Endothelial cell of umbilical vein (primary cell): ENCODE data around the gene ZFPM1. TPM values are rescaled to one million over a fixed set of nuclear protein-coding genes. Genes with fewer than 3 reads are reported as not detected.

Experiments used
- BruUV-seq: library from RNA; stranded (reverse); fragments of 400-500 nt; replicated peaks from 2 replicates; lab custom pipeline; 2021; lab: Mats Ljungman, UMichigan
- CTCF ChIA-PET: fragments of 300-600, 350-600 bp; sonication (Branson Sonifier 250); formaldehyde crosslinking; loops from one replicate; lab custom pipeline; 2021; ENCODE audit warnings: antibody characterized with exemption, inconsistent platforms; lab: Charles Lee
- POLR2A ChIA-PET: fragments of 300-600, 350-600 bp; sonication (Branson Sonifier 250); formaldehyde crosslinking; loops from one replicate; lab custom pipeline; 2021; ENCODE audit warnings: antibody characterized with exemption, inconsistent platforms; lab: Charles Lee
- DNase-seq: peaks from one replicate; pipeline ENCODE4 v3.0.0-alpha.2; 2011; ENCODE audit warnings: low read depth, low spot score
- FAIRE-seq: peaks from 2 replicates; lab custom pipeline; 2011; peaks lifted over from hg19 to GRCh38; lab: Jason Lieb, UNC
- H2AFZ ChIP-seq: 2 replicates; pipeline ENCODE4 v1.6.0; 2012; ENCODE audit warnings: low read depth, low read length, control low read depth, inconsistent platforms
- H3K27ac ChIP-seq: 2 replicates; pipeline ENCODE4 v1.5.1; 2011; ENCODE audit warnings: low read depth, mild to moderate bottlenecking, control low read depth, low read length, moderate library complexity; ENCODE audit not compliant: insufficient read depth
- H3K27me3 ChIP-seq, 2 experiments: 2 replicates each; pipeline versions ENCODE4 v1.6.0 to v1.6.1; 2011; ENCODE audit warnings: low read length in 2 of 2, mixed read lengths in 1 of 2; ENCODE audit not compliant: control insufficient read depth in 2 of 2, insufficient read depth in 2 of 2
- H3K36me3 ChIP-seq, 2 experiments: 2 replicates in 1 of 2; 3 replicates in 1 of 2; pipeline ENCODE4 v1.5.1; 2011; ENCODE audit warnings: low read length in 2 of 2, mild to moderate bottlenecking in 1 of 2, moderate library complexity in 1 of 2; ENCODE audit not compliant: control insufficient read depth in 2 of 2, insufficient read depth in 2 of 2; ENCODE audit errors: extremely low read depth in 1 of 2
- H3K4me1 ChIP-seq: 3 replicates; pipeline ENCODE4 v1.5.1; 2011; ENCODE audit warnings: mild to moderate bottlenecking, low read length; ENCODE audit not compliant: control insufficient read depth, insufficient read depth; ENCODE audit errors: extremely low read depth
- H3K4me2 ChIP-seq: 2 replicates; pipeline ENCODE4 v1.6.1; 2011; ENCODE audit warnings: low read length, control low read depth, mixed read lengths; ENCODE audit not compliant: insufficient read depth
- H3K4me3 ChIP-seq, 3 experiments: fragments of 200-600 bp in 1 of 3; sonication (generic), shearing (Covaris generic) in 1 of 3; replicated peaks in 1 of 3; 2 replicates each; pipeline ENCODE4 v1.5.1; 2011 to 2016; ENCODE audit warnings: control low read depth in 3 of 3, low read length in 3 of 3, mild to moderate bottlenecking in 2 of 3, inconsistent platforms in 1 of 3, low read depth in 1 of 3, moderate library complexity in 1 of 3; ENCODE audit not compliant: insufficient read depth in 1 of 3
- H3K79me2 ChIP-seq: 2 replicates; pipeline ENCODE4 v1.6.0; 2012; ENCODE audit warnings: low read length, inconsistent platforms; ENCODE audit not compliant: control insufficient read depth, insufficient read depth
- H3K9ac ChIP-seq: replicated peaks from 2 replicates; pipeline ENCODE3; 2011; ENCODE audit warnings: low read length, control low read depth; ENCODE audit not compliant: insufficient read depth; ENCODE audit errors: extremely low read depth
- H3K9me1 ChIP-seq: replicated peaks from 3 replicates; pipeline ENCODE4 v1.6.0; 2011; ENCODE audit warnings: mild to moderate bottlenecking, low read length; ENCODE audit not compliant: control insufficient read depth, insufficient read depth; ENCODE audit errors: extremely low read depth
- H3K9me3 ChIP-seq: replicated peaks from 2 replicates; pipeline ENCODE4 v1.5.1; 2012; ENCODE audit warnings: low read length, inconsistent platforms; ENCODE audit not compliant: control insufficient read depth, insufficient read depth
- H4K20me1 ChIP-seq: replicated peaks from 2 replicates; pipeline ENCODE3; 2011; ENCODE audit warnings: mild to moderate bottlenecking, low read length; ENCODE audit not compliant: control insufficient read depth, insufficient read depth; ENCODE audit errors: extremely low read depth
- EZH2 ChIP-seq: IDR thresholded peaks from 2 replicates; pipeline ENCODE4 v1.6.1; 2012; ENCODE audit warnings: borderline replicate concordance, low read depth, mild to moderate bottlenecking, moderate library complexity, low read length, inconsistent platforms; ENCODE audit not compliant: severe bottlenecking
- GATA2 ChIP-seq: IDR thresholded peaks from 2 replicates; pipeline ENCODE4 v1.7.0; 2011; ENCODE audit warnings: low read depth, mild to moderate bottlenecking, moderate library complexity, mixed read lengths, low read length; ENCODE audit not compliant: insufficient read length, insufficient read depth
- JUN ChIP-seq: IDR thresholded peaks from 2 replicates; pipeline ENCODE4 v1.6.1; 2011; ENCODE audit warnings: borderline replicate concordance, low read depth; ENCODE audit not compliant: insufficient read length, insufficient read depth
- dilution Hi-C: fragments of 300-500 bp; cut with MboI; formaldehyde crosslinking; loops from one replicate; pipeline ENCODE4 v1.15.0; 2019; ENCODE audit warnings: low sequenced_read_pairs; ENCODE audit not compliant: extremely low pct_ligation_motif_present
- intact Hi-C: fragments of 100-400 bp; cut with micrococcal nuclease; formaldehyde crosslinking; loops from one replicate; pipeline ENCODE4 v1.10.0; 2022
- polyA plus RNA-seq, 4 experiments: library from polyadenylated mRNA; depleted of rRNA in 3 of 4; stranded (reverse) in 3 of 4; unstranded in 1 of 4; fragments of >200 nt; gene quantifications; 2 replicates each; pipeline versions ENCODE4 v1.2.1 to v1.2.3, GENCODE V29; 2011 to 2012; ENCODE audit warnings: missing spikeins in 1 of 4
- total RNA-seq: library from RNA; stranded (reverse); gene quantifications from 2 replicates; pipeline ENCODE4 v1.2.3, GENCODE V29; 2021
- TF ChIP-seq, protein P1 (sequence below): IDR thresholded peaks from 2 replicates; pipeline ENCODE4 v1.6.1; 2011; ENCODE audit not compliant: insufficient read depth, insufficient read length
- TF ChIP-seq, protein P2 (sequence below), 2 donors: IDR thresholded peaks; 1 replicate in 1 of 2; 2 replicates in 1 of 2; pipeline ENCODE4 v1.5.1; 2011; ENCODE audit warnings: low read length in 2 of 2, mild to moderate bottlenecking in 2 of 2, moderate library complexity in 2 of 2, control low read depth in 1 of 2, inconsistent platforms in 1 of 2, low read depth in 1 of 2; ENCODE audit not compliant: insufficient read depth in 1 of 2; ENCODE audit errors: extremely low read depth in 1 of 2

Gene ZFPM1
- total and polyA plus RNA-seq, 2 donors (not counting 3 experiments of a cell fraction or from before 2014, with no cell fraction given) = 0.37 to 7.5 TPM

- Histone ChIP-seq H3K27me3 (no peaks in the 10 kb centered on the region), H3K4me3 (no peak overlapping the region), H3K27ac (no peak overlapping the region), H3K9me3 (no peaks in the 10 kb centered on the region), H3K79me2 (no peaks in the 10 kb centered on the region), H3K9ac (no peak overlapping the region), H3K4me2 (no peak overlapping the region), H2AFZ (no peak overlapping the region), H4K20me1 (no peaks in the 10 kb centered on the region), H3K36me3 (no peaks in the 10 kb centered on the region), H3K9me1 (no peaks in the 10 kb centered on the region), H3K4me1 (peaks cover 20% of the 10 kb centered on the region)
- dilution Hi-C loops (no loop called here), intact Hi-C loops (loop anchor here (1.0 to 2.0 kb wide), 3 partner anchors 35 to 84 kb away; partner anchors contain the start of gene ZFPM1)
- TF ChIP-seq JUN (no peak), GATA2 (no peak), EZH2 (no peak)
- TF ChIP-seq, protein P1, sequence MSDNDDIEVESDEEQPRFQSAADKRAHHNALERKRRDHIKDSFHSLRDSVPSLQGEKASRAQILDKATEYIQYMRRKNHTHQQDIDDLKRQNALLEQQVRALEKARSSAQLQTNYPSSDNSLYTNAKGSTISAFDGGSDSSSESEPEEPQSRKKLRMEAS = no peak
- TF ChIP-seq, protein P2, sequence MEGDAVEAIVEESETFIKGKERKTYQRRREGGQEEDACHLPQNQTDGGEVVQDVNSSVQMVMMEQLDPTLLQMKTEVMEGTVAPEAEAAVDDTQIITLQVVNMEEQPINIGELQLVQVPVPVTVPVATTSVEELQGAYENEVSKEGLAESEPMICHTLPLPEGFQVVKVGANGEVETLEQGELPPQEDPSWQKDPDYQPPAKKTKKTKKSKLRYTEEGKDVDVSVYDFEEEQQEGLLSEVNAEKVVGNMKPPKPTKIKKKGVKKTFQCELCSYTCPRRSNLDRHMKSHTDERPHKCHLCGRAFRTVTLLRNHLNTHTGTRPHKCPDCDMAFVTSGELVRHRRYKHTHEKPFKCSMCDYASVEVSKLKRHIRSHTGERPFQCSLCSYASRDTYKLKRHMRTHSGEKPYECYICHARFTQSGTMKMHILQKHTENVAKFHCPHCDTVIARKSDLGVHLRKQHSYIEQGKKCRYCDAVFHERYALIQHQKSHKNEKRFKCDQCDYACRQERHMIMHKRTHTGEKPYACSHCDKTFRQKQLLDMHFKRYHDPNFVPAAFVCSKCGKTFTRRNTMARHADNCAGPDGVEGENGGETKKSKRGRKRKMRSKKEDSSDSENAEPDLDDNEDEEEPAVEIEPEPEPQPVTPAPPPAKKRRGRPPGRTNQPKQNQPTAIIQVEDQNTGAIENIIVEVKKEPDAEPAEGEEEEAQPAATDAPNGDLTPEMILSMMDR (IDR thresholded peaks at IDR 0.05; ENCODE audit: extremely low read depth in 1 of 2, insufficient read depth in 1 of 2, low read depth in 1 of 2, low read length in 2 of 2) = peak; percentile 88 to 98
- DNase-seq (peak; percentile 45), FAIRE-seq (peak; percentile 59)
- POLR2A ChIA-PET = interaction anchor here (0.7 kb wide), 1 partner anchor 841 kb away, joined by 3 read pairs; no protein-coding TSS in a partner anchor
- BruUV-seq = no TSS peak
- CTCF ChIA-PET = interaction anchor here (1.0 to 1.9 kb wide), 6 partner anchors 63 to 88 kb away, joined by 3 to 18 read pairs (median 4); no protein-coding TSS in a partner anchor
These were observed 74.3 kb downstream of the ZFPM1 start for GRCh38 chr16:88527186-88527936.
